ENCODE results near the gene PLB1.
A peak's percentile ranks its signal among the peaks of the same experiment; 100 is the strongest.

The PLB1 gene

GRCh38 chr2:28668106-28668814, 172.4 kb downstream of the PLB1 start:
- DNase-seq (ENCODE audit: low spot score): no peak

GRCh38 chr2:28668880-28669279, 173.0 kb downstream of the PLB1 start:
- no peak for DNase-seq (ENCODE audit: low spot score)

DNA sequence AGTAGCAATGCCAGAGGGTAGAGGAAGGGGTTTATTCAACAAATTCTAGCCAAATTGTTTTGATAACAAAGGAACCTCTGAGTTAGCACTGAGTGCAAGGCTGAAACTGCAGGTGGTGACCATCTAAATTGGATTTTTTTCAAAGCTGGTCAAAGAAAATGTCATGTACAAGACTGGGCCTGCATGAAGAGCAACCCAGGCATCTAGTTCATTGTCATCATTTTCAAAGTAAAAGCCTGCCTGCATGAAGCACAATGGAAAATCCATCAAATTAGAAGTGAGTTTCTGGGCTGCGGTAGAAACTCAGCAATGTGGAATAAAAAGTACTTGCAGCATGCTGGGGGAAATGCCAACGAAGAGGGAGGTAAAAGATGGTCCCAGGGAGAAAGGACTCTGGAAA, 175.0 kb downstream of the PLB1 start:
- DNase-seq (ENCODE audit: low spot score): no peak

DNA sequence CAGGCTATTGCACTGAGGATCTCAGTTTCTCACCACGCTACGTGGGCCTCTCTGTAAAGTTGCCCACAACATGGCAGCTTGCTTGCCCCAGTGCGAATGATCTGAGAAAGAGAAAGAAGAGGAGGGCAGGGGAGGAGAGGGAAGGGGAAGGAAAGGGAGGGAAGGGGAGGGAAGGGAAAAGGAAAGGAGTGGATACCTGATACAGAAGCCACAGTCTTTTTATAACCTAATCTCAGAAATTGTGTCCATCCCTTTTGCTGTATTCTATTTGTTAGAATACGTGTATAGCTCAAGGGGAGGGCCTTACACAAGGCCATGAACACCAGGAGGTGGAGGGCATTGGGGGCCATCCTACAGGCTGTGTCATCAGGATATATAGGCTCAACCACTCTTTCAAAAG, 177.5 kb downstream of the PLB1 start:
- no peak for DNase-seq (ENCODE audit: low spot score)

DNA sequence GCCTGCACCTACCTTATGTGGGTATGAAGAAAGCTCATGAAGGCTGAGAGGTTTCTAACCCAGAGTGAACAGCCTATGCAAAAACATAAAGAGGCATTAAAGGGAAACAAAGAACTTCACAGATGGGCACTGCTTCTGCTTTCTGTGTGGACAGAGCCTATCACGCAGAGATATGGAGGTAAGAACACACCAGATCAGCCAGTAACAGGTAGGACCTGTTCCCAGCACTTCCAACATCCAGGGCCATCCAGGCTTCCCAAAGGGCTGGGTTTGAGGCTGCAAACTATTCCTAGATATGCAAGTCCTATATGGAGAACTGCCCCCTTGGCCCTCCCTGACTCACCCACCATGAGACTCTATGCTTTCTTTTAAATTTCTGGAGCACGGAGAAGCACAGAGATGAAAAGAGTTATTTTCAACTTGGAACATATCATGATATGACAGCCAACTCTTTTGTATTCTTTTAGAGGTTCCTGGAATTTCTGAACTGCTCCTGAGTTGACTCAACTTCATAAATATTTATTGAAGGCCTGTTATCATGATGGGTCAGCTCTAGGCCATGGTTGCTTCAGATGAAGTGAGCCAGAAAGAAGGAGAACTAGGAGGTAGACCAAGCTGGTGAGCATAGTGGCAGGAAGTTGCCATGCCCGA, 178.3 kb downstream of the PLB1 start:
- DNase-seq (ENCODE audit: low spot score): no peak

DNA sequence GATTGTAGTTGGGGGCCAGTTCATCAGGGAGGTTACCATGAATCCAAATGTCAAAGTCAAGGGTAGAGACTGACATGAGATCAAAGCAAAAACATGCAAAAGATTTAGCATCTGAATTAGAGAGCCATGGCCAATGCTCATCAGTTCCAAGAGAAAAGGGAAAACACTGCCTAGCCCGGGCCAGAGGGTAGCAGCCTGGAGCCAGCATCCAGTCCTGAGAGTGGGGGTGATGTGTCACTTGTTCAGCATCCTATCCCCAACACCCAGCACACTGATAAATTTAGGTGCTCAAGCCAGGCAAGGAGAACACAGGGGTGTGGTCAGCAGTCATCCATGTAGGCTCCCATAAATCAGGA, 178.8 kb downstream of the PLB1 start:
- no peak for DNase-seq (ENCODE audit: low spot score)

- DNase-seq (ENCODE audit: low spot score): no peak
Measured at GRCh38 chr2:28676152-28676835, 180.4 kb downstream of the PLB1 start.

DNA sequence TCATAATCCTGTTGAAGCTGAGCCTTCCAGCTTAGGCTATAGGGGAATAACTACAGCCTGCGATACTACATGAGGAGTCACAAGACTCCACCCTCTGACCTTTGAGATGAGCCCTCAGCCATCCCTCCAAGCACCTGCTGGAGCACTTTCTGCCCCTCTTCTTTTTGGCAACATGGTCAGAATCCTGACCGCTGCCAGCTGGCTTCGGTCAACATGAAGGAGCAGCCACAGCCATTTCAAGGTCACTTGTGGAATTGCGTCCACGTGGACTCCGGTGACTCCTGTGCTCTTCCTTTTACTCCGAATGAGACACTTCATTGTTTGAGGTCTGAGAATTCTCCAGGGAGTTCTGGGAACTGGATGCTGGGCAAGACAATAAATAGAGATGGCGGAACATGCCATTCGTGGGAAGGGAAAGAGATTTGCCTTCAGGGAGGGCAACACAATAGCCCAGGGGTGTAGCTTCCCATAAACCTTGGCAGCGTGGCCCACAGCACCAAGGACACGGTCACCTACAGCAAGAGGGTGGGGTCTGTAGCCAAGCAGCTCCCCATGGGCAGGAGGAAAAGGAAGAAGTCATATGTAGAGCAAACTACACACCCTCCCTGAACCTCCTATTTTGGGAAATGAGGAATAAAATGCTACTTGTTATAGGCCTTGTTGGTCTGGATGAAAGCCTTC, 182.5 kb downstream of the PLB1 start:
- DNase-seq (ENCODE audit: low spot score): no peak

DNA sequence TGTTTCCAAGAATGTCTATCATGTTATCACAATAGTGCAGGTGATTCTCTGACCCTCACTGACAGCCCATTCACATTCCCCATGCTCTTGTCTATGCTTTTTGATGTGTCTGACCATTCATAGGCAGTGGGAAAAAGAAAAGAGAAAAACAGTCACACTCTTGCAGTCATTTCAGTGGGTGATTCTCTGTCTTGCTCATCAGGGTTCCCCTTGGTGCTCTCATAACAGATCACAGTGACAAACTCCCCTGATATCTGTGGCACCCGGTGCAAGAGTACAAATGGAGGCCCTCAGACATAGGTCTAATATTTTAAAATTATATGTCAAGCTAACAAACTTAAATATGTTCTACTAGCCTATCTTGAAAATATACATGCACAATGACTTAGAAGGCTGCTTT, 183.1 kb downstream of the PLB1 start:
- DNase-seq (ENCODE audit: low spot score): no peak

- DNase-seq (ENCODE audit: low spot score): no peak
Measured at GRCh38 chr2:28680657-28681056, 184.8 kb downstream of the PLB1 start.

DNA sequence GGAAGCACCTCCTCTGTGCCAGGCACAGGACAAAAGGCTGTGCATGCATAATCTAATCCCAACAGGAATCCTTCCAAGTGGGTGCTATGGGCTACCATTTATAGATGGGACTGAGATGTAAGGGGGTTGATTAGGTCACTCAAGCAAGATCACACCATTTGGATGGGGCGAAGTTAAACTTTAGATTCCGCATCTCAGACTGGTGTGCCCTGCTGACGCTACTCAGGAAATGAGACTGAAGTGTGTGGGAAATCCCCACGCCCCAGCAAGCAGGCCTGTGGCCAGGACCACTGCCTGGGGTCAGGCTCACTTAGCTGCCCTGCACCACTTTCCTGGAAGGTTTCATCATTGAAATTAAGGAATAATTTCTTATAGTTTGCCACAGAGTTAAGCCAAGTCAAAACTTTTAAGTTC, 185.3 kb downstream of the PLB1 start:
- DNase-seq (ENCODE audit: low spot score): no peak

DNA sequence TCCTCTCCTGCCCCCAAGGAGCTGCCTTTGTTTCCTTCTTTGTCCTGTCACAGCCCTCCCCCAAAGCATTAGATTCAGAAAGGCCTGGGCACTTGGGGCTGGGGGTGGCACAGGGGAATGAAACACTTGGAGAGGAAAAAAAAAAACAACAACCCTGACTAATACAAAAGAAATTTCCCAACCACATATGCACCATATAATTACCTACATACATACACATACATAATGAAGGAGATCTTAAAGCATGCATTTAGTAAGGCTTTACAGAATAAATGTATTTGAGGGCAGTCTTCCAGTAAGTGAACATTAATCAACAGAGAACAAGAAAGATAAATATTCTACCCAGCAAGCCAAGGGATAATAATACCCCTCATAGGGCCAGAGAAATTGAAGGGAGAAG, 185.7 kb downstream of the PLB1 start:
- no peak for DNase-seq (ENCODE audit: low spot score)

GRCh38 chr2:28683100-28683706, 187.3 kb downstream of the PLB1 start:
- DNase-seq (ENCODE audit: low spot score): peak; percentile 74

- DNase-seq (ENCODE audit: low spot score): no peak
Measured at GRCh38 chr2:28684142-28684858, 188.4 kb downstream of the PLB1 start.

DNA sequence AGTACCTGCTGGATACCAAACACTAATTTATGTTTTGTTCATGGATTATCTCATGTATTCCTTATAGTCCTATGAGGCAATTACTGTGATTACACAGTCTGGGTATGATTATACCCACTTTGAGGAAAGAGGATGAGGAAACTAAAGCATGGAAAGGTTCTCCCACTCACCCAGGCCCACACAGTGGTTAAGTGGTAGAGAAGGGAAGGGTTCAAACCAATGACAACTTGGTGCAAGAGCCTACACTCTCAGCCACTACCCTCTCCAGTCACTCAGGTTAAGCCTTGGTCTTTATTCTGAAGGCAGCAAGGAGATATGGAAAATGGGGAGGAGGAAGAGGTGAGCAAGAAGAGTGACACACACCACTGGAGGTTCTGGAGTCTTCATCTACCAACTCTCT, 191.3 kb downstream of the PLB1 start:
- no peak for DNase-seq (ENCODE audit: low spot score)

DNA sequence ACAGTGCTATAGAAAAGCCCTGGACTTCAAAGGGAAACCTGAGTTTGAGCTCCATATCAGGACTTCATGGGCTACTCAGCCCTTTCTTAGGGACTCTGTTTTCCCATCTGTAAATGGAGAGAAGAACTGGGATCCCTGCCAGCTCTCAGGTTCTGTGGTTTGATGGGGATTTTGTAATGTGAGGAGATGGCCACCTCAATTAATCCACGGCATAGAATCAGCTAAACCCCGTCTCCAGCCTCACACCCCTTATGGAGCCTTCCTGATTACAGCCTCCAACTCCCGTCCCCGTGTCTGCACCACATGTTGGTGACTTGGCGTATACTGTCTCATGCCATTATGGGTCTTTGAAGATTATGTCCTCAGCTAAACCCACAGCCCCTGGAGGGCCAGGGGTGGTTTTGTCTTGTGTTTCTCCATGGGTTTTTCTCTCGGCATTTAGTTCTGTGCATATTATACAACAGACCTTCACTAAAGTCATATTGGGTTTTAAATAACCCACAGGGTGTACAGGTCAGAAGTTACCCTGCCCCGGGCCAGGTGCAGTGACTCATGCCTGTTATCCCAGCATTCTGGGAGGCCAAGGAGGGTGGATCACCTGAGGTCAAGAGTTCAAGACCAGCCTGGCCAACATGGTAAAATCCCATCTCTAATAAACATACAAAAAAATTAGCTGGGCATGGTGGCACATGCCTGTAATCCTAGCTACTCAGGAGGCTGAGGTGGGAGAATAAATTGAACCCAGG, 192.0 kb downstream of the PLB1 start:
- no peak for DNase-seq (ENCODE audit: low spot score)

DNA sequence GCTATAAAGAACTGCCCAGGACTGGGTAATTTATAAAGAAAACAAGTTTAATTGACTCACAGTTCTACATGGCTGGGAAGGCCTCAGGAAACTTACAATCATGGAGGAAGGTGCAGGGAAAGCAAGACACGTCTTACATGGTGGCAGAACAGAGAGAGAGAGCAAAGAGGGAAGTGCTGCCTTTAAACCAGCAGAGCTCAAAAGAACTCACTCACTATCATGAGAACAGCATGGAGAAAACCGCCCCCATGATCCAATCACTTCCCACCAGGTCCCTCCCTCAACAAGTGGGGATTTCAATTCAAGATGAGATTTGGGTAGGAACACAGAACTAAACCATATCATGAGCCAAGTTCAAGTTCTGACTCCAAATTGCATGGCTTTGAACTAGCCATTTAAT, 193.0 kb downstream of the PLB1 start:
- DNase-seq (ENCODE audit: low spot score): no peak

DNA sequence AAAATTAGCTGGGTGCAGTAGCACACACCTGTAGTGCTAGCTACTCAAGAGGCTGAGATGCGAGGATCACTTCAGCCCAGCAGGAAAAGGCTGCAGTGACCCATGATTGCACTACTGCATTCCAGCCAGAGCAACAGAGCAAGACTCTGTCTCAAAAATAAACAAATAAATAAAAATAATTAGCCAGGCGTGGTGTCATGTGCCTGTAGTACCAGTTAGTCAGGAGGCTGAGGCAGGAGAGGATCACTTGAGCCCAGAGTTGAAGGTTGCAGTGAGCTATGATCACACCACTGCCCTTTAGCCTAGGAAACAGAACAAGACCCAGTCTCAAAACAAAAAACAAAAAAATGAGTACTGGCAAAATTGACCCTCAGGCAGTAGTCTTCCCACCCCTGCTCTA, 193.9 kb downstream of the PLB1 start:
- no peak for DNase-seq (ENCODE audit: low spot score)

DNA sequence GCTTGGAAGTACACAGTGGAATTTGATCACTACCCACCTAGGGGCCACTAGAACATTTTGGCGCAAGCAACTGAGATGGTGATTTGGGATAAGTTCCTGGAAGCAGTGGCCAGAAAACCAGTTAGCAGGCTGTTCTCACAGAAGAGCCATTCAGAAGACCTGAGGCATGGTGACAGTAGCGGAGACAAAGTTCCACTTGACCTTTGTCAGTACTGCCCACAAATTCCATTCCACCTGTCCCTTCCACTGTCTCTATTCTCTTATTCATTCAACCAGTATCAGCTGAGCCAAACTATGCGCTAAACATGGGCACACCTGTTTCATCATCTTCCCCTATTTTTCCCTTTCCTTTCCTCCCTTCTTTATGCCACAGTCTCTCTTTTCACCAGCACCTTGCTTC, 196.6 kb downstream of the PLB1 start:
- no peak for DNase-seq (ENCODE audit: low spot score)

DNA sequence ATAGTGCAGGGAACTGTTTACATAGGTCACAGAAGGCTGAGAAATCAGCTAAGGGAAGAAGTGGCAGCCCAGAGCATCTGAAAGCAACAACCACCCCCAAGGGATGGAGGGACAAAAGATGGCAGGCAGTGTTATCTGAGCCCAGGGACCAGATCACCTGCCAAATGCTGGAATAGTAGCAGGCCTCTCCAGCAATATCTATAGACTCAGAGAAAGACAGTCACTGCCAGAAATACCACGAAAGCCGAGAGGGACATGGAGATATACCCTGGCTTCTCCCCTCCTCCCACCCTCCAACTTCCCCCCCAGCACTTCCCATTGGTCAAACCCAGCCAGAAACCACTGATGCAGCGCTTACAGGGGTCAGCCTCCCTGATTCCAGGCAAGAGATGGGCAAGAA, 197.4 kb downstream of the PLB1 start:
- DNase-seq (ENCODE audit: low spot score): no peak

All from left forelimb (tissue), 1 donor.